ENCODE results near the gene PDLIM4.

Gene PDLIM4

DNA sequence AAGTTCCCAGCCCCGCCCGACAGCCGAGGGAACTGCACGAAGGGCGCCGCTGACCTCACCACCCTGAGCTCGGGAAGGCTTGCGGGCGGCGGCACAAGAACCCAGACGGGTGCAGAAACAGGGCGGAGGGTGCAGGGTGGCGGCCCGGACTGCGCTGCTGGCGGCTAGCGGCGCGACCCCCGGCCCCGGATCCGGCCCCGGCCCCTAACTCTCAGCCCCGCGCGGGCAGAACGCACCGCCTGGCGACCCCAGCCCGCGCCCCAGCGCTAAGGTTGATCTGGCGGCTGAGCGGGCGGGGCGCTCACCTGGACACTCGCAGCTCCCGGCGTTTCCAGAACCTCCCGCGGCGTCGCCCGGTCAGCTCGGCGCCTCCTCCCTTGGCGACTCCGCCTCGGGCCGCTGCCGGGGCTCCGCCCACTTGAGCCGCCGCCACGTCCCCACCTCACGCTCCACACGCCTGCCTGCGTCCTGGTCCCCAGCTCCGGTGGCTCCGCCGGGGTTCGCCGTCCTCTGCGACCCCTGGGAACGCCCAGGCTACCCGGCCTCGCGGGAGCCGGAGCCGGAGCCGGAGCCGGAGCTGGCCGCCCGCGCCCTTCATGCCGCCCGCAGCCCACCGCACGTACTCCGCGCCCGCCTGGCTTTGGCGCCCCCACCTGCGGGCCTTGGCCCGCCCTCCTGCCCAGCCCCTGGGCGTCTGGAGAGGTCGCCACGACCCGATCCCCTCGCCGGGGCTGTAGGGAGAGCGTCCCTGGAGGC is 29.8 kb upstream of the PDLIM4 start, which contains the start of gene P4HA2:
P4HA2 (minus strand) TSS at position 369 of the 756 bp plus-strand sequence. CDS start 9,227 bp downstream, outside the sequence.
- peak; percentile 50 to 60 for DNase-seq

DNA sequence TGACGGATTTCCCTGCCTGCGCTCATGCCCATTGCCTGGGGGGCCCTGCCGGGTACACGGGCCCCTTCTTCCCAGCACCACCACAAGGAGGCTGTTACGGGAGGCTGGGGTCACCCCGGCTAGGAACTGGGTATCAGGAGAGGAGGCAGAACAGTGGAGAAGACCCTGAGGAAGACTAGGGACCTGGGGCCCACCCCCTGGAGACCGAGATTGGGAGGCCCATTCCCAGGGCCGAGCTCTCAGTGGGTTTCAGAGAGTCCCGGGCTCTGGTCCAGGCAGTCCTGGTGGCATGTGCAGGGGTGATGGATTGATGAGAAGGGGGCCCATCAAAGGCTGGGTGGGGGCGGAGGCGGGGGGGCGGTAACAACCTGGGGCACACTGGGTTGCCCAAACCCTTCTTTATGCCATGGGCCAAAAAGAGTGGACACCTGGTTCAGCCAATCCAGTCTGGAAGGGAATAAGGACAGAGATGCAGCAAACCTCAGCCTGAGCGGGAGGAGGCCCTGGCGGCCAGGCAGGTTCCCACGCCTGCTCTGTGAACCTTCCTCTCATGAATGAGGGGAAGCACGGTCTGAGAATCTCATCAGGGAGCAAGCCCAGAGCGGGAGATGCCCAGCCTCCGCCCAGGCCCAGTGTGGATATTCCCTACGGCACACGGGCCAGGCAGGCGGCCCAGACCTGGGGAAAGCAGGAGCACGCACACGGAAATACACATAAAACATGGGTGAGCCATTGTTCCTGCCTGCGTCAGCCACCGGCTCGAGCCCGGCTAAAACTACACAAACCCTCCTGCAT is 29.1 kb upstream of the PDLIM4 start:
- no peak for DNase-seq

DNA sequence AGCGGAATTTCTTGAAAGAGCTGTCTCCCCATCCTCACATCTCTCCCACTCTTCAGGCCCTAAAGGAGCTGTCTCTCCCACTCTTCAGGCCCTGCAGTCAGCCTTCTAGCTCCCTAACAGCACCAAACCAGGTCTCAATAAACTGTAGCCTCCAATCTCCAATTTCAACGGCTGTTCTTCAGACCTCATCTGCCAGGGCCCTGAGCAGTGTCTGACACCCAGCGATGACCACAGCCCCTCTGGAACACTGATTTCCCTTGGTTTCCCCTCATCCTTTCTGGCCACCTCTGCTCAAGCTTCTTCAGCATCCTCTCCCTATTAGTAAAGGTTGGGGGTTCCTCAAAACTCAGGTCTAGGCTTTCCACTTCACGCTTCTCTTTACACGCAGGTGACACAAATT is 28.3 kb upstream of the PDLIM4 start:
- no peak for DNase-seq

DNA sequence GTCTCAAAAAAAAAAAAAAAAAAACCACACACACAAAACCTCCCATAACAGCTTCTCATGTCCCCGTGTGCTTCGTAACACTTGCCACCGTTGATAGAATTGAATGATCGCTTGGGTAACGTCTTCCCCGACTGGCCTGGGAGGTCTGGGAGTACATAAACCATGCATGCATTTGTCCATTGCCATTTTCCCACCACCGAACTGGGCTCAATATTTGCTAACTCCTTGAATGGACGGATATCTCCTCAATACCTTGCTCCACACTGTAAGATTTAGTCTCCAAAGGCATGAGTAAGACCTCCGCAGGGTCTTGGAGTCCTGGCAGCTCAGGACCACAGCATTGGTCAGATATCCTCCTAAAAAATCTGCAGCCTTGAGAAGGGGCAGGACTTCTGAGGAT is 26.6 kb upstream of the PDLIM4 start:
- no peak for DNase-seq

DNA sequence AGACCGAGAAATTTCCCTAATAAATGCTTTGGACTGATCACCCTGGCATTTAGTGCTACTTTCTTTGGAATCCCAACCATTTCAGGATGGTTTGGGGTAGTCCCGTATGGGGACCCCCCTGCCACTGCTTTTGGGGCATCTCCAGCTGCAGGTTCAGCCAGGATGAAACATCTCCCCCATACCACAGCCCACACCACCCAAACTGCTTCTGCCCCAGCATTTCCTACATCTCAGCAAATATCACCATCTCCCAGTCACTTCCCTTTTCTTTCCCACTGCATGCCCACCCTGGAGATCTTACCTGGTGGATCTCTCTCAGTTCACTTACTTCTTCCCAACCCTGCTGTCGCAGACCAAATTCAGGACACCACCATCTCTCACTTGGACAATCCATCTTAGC is 25.0 kb upstream of the PDLIM4 start:
- DNase-seq: no peak

DNA sequence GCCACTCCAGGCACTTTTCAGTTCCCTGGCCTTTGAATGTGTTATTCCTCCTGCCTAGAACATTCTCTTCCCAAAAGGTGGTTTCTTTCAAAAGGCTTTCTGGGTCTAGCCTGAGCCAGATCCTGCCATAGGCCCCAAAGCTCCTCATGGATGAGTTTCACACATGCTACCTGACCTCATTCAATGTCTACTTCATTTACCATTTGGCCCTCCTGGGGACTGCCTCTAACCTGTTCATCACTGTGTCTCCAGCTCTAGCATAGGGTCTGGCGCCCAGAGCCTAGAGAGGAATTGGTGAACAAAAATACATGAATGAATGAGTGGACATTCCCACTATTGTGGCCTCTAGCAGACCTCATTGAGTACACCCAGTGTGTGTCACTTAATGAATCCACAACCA is 24.4 kb upstream of the PDLIM4 start:
- no peak for DNase-seq

DNA sequence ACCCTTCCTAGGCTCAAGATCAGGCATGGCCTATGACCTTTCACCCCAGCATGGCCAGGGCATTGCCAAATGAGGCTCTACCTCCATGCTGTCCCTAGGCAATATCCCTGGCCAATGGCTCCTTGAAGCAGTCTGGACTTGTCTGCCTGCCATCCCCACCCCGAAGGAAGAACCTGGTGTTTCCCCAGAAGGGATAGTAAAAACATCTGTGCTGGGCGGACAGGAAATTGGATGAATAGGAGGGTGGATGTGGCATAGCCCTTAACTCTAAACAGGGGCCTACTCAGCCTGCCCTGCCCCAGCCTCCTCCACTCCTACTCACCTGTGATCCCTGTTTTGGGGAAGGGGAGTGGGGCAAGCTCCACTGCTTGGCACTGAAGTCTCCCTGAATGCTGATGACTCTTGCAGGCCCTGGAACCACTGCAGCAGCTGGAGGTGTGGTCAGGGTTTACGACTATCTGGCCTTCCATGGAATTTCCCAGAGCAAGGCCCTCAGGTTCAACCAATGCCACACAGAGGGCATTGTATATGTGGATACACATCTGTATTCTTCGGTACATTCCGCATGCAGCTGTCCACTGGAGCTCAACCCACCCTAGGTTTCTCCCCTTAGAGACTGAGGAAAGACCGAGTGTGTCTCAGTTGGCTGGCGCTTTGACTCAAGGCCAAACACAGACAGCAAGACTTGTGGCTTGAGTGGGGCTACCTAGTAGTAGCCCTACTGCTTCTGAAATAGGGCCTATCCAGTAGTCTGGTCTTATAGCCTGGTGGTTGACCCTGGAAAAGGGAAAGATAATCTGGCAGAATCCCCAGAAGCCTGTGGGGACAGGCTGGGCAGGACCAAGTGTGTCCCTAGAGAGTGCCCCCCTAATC is 23.4 kb upstream of the PDLIM4 start:
- DNase-seq: no peak

DNA sequence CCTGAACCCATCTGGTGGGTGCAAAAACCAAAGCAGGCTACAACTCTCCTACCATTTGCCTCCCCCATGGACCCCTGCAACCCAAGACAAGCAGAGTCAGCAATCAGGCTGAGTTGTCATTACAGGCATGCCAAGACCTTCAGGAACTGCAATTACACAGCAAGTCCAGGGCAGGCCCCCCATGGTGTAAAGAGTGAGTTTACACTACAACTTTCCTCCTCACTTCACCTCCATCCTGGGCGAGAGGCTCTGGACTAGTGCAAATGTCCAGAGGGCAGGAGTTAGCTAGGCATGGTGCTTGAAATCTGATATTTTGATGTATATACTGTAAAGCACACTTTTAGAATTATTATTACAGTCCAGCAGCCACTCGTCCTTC is 22.8 kb upstream of the PDLIM4 start:
- DNase-seq: no peak

DNA sequence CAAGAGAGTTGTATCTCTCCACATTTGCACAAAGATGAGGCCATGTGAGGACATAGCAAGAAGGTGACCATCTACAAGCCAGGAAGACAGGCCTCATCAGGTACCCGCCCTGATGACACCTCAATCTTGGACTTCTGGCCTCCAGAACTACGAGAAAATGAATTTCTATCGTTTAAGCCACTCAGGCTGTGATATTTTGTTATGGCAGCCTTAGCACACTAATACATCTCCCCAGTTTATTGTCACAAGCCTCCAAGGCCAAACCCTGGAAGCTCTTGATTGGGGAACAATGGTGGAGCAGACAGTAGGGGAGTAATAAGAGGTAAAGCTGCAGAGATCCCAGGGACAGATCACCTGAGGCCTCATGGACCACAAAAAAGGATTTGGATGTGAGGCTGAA is 22.2 kb upstream of the PDLIM4 start:
- DNase-seq: no peak

DNA sequence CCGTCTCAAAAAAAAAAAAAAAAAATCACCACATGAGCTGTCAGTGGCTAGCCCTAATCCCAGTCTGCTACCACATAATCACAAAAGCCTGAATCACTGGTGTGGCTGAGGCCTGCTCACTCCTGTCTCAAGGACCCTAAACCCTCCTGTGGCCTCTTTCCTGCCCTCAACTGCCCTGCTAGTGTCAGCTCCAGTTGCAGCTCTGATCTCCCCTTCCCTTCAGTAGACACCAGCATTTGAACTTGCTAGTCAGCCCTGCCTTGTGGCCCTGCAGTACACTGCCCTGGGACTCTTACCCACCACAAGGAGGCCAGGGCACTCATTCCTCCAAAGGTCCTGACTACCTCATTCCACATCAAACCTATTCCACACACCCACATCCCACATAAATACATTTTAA is 20.4 kb upstream of the PDLIM4 start:
- DNase-seq: no peak

DNA sequence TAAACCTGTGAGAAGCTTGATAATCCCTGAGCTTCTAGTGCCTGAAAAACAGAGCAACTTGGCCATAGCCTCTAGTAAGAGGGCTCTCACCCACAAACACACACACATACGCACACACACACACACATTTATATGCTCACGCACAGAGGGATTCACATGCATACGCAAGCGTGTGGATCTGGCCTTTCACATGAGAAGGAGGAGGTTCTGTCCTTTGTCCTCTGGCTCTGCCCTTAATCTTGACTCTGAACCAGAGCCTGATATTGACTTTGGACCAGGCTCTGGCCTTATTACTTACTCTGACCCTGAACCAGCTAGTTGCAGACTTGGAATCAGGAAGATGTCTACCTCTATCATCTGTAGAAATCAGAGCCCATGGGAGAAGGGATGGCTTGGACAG is 19.8 kb upstream of the PDLIM4 start:
- no peak for DNase-seq

DNA sequence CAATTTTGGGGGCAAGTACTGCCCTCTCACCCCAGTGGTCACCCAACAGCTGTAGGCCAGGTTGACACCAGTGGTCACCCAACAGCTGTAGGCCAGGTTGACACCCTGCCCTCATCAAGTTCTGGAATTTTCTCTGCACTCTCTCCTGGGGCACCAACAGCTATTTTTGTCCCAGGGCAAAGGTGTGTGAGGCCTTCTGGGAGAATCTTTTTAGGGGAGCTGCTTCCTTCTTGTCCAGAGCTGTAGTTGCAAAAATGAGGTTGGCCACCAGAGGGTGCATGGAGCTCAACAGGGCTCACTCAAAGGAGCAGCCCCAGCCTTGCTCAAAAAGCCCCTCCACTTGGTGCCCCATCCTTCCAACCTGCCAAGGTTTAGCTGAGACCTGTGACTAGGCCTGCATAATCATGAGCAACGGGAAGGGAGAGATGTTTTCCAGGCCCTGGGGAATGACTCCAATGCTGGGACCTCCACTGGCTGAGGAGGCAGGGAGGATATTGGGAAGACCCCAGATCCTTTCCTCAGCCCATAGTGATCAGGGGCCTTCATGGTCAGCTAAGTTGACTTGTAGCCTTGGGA is 19.2 kb upstream of the PDLIM4 start:
- peak; percentile 46 to 90 for DNase-seq

DNA sequence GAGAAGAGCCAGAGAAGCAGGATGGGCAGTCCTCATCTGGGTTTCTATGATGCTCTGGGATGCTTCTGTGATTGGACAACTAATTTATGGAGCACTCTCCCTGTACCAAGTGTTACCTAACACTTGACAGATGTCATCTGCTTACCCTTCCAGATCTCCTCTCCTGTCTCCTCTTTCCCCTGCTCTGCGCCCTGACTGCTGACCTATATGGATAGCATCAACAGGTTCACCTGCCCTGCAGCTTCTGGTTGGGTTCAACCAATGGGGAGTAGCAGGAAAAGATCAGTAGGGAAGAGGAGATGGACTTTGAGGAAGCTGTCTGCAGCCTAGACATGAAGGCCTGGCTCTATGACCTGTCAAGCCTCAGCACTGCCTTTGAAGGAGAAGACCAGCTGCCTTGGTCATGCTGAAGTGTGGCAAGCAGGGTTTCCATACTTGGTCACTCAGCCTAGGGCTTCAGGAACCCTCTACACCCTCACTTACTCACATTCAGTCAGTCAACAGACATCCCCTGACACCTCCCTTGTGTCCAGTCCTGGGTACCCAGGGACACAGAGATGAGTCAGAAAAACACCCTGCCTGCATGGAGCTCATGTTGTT is 18.5 kb upstream of the PDLIM4 start:
- DNase-seq: no peak

DNA sequence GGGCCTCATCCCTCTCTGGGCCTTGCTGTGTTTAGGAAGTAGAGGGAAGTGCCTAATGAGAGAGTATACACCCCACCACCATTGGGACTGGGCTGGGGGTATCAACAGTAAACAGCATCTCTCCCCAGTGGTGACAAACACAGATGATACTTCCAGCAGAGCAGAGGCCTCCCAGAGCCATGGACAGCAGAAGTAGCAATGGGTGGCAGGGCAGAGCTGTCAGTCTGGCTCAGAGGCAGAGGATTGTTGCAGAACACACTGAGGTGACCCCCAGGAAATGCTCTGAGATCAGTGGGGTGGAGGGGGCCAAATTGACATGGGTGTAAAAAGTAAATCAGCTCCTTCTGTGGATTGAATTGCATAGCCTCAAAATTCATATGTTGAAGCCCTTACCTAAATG is 17.7 kb upstream of the PDLIM4 start:
- DNase-seq: no peak

DNA sequence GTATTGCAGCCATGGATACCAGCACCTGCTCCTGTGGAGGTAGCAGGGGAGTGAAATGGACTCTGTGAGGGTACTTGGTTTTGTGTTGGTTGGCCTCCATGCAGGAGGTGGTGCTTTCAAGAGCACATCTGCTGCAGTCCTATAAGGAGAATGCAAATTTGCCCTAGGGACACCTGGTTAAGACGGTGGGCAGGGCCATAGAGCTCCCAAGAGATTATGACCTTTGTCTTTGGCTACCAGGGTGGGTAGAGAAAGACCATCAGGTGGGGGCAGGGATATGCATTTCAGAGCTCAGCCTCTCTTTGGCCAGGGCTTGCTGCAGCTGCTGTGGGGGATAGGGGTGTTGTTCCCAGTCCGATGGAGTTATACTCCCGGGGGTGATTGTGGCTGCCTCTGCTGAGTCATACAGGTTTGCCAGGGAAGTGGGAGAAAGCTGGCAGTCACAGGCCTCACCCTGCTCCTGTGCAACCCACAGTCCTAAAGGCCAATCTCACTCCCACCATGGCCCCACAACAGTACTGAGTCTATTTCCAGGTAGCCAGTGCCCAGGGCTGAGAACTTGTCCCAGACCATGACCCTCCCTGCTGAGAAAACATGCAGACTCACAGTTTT is 14.0 kb upstream of the PDLIM4 start:
- DNase-seq: no peak

DNA sequence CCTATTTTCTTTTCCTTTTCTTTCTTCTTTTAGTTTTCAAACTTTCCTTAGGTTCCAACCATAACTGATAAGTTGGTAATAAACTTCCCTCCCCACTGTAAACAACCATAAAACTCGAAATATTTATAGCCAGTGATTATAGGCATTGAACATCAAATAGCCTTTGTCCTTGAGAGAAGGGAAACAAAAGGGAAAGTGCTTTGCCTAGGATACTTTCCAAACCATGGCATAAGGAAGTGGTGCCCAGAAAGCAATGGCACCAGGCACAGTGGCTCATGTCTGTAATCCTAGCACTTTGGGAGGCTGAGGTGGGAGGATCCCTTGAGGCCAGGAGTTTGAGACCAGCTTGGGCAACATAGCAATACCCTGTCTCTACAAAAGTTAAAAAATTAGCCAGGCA is 11.9 kb upstream of the PDLIM4 start:
- DNase-seq: no peak

DNA sequence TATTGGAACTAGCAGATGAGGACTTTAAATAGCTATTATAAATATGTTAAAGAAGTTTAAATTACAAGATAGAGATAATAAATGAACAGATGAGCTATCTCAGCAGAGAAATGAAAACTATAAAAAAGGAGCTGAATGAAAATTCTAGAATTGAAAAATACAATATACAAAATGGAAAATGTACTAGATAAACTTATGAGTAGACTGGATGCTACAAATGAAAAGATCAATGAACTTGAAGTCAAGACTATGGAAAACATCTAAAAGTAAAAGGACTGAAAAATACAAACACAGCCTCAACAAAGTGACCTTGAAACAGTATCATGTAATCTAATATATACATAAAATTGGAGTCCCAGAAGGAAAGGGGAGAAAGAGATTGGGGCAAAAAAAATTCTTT is 10.7 kb upstream of the PDLIM4 start:
- no peak for DNase-seq

DNA sequence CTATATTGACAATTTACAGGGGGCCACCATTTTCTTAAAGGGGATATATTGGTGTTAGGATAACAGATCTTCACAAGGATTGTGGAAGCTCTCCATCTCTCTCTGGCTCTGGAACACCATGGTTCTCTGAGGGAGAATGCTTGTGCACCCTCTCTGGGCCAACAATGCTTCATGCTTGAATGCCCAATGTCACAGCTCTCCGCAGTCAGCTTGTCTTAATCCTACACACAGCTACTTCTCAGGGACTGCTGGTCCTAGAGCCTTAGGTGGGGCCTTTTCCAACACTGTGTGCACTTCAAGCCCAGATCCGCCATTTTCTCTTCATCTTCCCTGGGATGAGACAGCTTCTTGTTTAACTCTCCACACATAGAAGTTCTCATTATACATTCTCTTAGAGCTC is 6.9 kb upstream of the PDLIM4 start:
- no peak for DNase-seq

DNA sequence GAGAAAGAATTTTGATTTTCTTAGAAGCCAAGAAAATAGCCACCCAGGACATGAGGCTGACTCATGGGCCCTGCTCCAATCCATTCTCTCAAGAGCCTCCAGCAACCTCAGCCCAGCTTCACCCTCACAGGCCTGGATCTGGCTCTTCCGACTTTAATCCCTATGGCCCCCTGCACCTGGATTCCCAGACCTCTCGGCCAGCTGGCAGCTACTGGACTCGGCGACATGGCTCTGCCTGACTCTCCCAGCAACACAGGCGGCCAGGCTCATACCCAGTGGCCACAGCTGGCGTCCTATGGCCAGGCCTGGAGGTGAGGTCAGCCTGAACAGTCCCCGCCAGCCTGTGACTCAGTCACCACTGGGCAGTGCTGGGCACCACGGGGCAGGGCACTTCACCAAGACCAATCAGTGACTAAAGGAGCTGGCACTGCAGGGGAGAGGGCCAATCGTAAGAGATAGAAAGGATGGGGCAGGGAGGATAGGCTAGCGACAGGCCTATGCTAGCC is 6.2 kb upstream of the PDLIM4 start:
- DNase-seq: no peak

DNA sequence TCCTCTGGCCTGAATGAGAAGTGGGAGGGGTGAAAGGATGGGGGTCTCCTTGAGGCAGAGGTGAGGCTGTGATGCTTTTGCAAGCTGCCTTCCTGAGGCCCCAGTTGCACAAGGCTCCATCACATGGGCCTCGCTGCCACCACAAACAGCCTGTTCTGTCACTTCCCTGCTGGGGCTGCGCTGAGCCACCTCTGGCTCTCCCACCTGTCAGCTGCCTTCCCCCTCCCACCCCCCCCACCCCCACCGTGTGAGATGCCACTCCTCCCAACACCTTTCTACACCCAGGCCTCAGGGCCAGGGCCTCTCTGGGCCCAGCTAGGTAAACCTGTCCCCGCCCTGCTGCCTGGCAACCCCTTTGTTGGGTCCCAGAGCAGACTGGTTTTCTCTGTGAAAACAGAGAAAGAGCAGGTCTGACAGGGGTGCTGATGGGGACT is 4.5 kb upstream of the PDLIM4 start:
- no peak for DNase-seq

DNA sequence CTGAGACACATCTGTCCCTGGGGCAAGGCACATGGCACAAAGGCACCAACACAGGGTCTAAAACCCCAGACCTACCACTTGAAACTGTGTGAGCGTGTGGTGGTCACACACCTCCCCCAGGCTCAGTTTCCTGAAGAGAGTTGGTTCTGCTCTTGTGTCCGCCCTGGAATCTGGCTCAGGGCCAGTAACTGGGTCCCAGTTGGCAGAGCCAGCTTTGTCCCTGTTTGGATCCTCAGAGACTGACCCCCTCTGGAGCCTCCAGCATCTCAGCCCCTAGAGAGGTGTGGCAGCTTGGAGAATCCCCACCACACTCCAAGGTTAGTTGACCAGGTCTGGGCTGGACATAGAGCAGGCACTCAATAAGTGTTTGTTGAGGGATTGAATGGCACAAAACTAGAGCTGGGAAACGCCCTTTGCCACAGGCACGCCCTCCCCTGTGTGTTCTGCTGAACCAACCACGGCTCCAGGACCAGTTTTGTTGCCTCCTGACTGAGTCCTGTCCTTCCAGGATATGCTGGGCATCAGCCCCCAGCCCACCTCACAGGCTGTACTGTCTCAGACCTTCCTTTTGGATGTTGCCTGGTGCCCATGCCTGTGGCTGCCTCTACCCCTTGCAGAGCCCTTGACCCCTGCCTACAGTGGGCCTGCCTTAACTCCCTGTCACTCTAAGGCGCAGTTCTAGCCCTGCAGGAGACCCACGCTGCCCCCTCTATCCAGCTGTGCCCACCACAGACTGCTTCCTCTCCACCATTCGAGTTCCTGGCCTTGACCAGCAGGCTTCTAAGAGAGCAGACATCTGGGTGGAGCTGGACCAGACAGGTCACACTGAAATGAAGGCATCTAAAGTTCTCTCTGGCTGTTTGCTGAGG is 3.8 kb upstream of the PDLIM4 start:
- no peak for DNase-seq
